HCT116 (cell line): Measurements from ENCODE around the gene CC2D1A. TPM values are rescaled to one million over a fixed set of nuclear protein-coding genes. Genes with fewer than 3 reads are reported as not detected.

Experiments used
- ATAC-seq: fragments of 200-7000 bp; cut with Tn5 transposase; 2 replicates; pipeline ENCODE4 v1.9.1; 2020; ENCODE audit warnings: mild to moderate bottlenecking, moderate library complexity
- BruUV-seq: library from RNA; stranded (reverse); fragments of 400-500 nt; replicated peaks from 2 replicates; lab custom pipeline; 2021; lab: Mats Ljungman, UMichigan
- CTCF ChIA-PET: fragments of 300-600 bp; sonication (Branson Sonifier 250); formaldehyde crosslinking; loops from one replicate; lab custom pipeline; 2021; ENCODE audit warnings: antibody characterized with exemption; lab: Charles Lee
- POLR2A ChIA-PET: fragments of 300-600, 350-600 bp; sonication (Branson Sonifier 250); formaldehyde crosslinking; loops from one replicate; lab custom pipeline; 2021; ENCODE audit warnings: antibody characterized with exemption; lab: Charles Lee
- RAD21 ChIA-PET, 2 experiments: fragments of 300-600 bp; sonication (Branson Sonifier 250); formaldehyde crosslinking; loops; one replicate each; lab custom pipeline; 2023; ENCODE audit warnings: low total read pairs in 2 of 2; ENCODE audit not compliant: uncharacterized antibody in 2 of 2, unreplicated experiment in 2 of 2, low non-redundant PET in 1 of 2; lab: Charles Lee
- DNase-seq: peaks from one replicate; pipeline ENCODE4 v3.0.0-alpha.2; 2010; ENCODE audit warnings: low read depth, low spot score
- H2AFZ ChIP-seq: fragments of 200-600 bp; shearing (Covaris generic), sonication (generic); 2 replicates; pipeline ENCODE4 v1.6.1; 2017; ENCODE audit warnings: low read depth, mixed run types, mixed read lengths, antibody characterized with exemption, low read length; ENCODE audit not compliant: poor library complexity, severe bottlenecking
- H3K27ac ChIP-seq: 2 replicates; pipeline ENCODE4 v1.5.1; 2012; ENCODE audit warnings: low read depth, low read length
- H3K27me3 ChIP-seq: fragments of 200-600 bp; sonication (generic); 2 replicates; pipeline ENCODE4 v1.6.1; 2016; ENCODE audit warnings: mixed run types, low read length, mixed read lengths; ENCODE audit not compliant: insufficient read depth
- H3K36me3 ChIP-seq, 2 experiments: fragments of 200-500 bp in 1 of 2; fragments of 200-600 bp in 1 of 2; sonication (Bioruptor generic) in 1 of 2; sonication (generic) in 1 of 2; 2 replicates each; pipeline versions ENCODE4 v1.5.1 to v1.6.1; 2014 to 2016; ENCODE audit warnings: low read length in 2 of 2, inconsistent platforms in 1 of 2, mixed read lengths in 1 of 2, mixed run types in 1 of 2; ENCODE audit not compliant: insufficient read depth in 2 of 2, control insufficient read depth in 1 of 2
- H3K4me1 ChIP-seq, 2 experiments: fragments of 200-600 bp in 1 of 2; sonication (generic) in 1 of 2; 2 replicates each; pipeline versions ENCODE4 v1.5.1 to v1.6.1; 2012 to 2017; ENCODE audit warnings: low read length in 2 of 2, inconsistent platforms in 1 of 2, mild to moderate bottlenecking in 1 of 2, mixed read lengths in 1 of 2, mixed run types in 1 of 2, moderate library complexity in 1 of 2; ENCODE audit not compliant: insufficient read depth in 2 of 2, control insufficient read depth in 1 of 2
- H3K4me2 ChIP-seq: fragments of 200-600 bp; sonication (generic); 2 replicates; pipeline ENCODE4 v1.6.1; 2017; ENCODE audit warnings: mixed run types, low read length, mixed read lengths
- H3K4me3 ChIP-seq, 2 experiments: fragments of 200-600 bp in 1 of 2; sonication (generic) in 1 of 2; replicated peaks in 1 of 2; 2 replicates each; pipeline ENCODE4 v1.5.1; 2011 to 2016; ENCODE audit warnings: low read length in 2 of 2, control low read depth in 1 of 2, low read depth in 1 of 2, mild to moderate bottlenecking in 1 of 2, mixed read lengths in 1 of 2, mixed run types in 1 of 2
- H3K79me2 ChIP-seq: fragments of 200-600 bp; sonication (generic); 2 replicates; pipeline ENCODE4 v1.6.1; 2017; ENCODE audit warnings: mild to moderate bottlenecking, mixed run types, low read length, moderate library complexity, mixed read lengths; ENCODE audit not compliant: insufficient read depth
- H3K9ac ChIP-seq: fragments of 200-600 bp; sonication (generic); 2 replicates; pipeline ENCODE4 v1.6.1; 2016; ENCODE audit warnings: low read length, mixed read lengths
- H3K9me2 ChIP-seq: fragments of 200-600 bp; sonication (generic), shearing (Covaris generic); 2 replicates; pipeline ENCODE4 v1.6.1; 2017; ENCODE audit warnings: mixed run types, mild to moderate bottlenecking, moderate library complexity; ENCODE audit not compliant: insufficient read depth
- H3K9me3 ChIP-seq, 2 experiments: fragments of 200-500 bp in 1 of 2; fragments of 200-600 bp in 1 of 2; sonication (Bioruptor generic) in 1 of 2; sonication (generic) in 1 of 2; 2 replicates each; pipeline ENCODE4 v1.6.1; 2014 to 2017; ENCODE audit warnings: low read length in 2 of 2, mixed read lengths in 2 of 2, inconsistent platforms in 1 of 2, low read depth in 1 of 2, mild to moderate bottlenecking in 1 of 2, mixed run types in 1 of 2, moderate library complexity in 1 of 2; ENCODE audit not compliant: control insufficient read depth in 1 of 2, insufficient read depth in 1 of 2
- H4K20me1 ChIP-seq: fragments of 200-600 bp; sonication (generic), shearing (Covaris generic); 2 replicates; pipeline ENCODE4 v1.6.1; 2017; ENCODE audit warnings: mixed run types, mild to moderate bottlenecking, moderate library complexity; ENCODE audit not compliant: insufficient read depth
- CEBPB ChIP-seq: IDR thresholded peaks from 2 replicates; pipeline ENCODE4 v1.6.1; 2012; ENCODE audit warnings: low read depth
- EGR1 ChIP-seq: IDR thresholded peaks from 2 replicates; pipeline ENCODE4 v1.6.1; 2012; ENCODE audit warnings: low read depth
- ELF1 ChIP-seq: IDR thresholded peaks from 2 replicates; pipeline ENCODE4 v1.6.1; 2012; ENCODE audit warnings: low read depth, borderline replicate concordance
- EZH2phosphoT487 ChIP-seq: fragments of 200-600 bp; IDR thresholded peaks from 2 replicates; pipeline ENCODE4 v1.6.1; 2018; ENCODE audit warnings: antibody characterized with exemption, borderline replicate concordance
- JUND ChIP-seq: IDR thresholded peaks from 2 replicates; pipeline ENCODE4 v1.6.1; 2012
- POLR2A ChIP-seq: IDR thresholded peaks from 2 replicates; pipeline ENCODE4 v1.7.0; 2011; ENCODE audit warnings: borderline replicate concordance; ENCODE audit not compliant: insufficient read depth, insufficient read length; ENCODE audit errors: extremely low read depth
- POLR2AphosphoS5 ChIP-seq: IDR thresholded peaks from 2 replicates; pipeline ENCODE4 v1.6.1; 2011; ENCODE audit warnings: mild to moderate bottlenecking, low read depth, low read length, moderate library complexity
- RAD21 ChIP-seq: IDR thresholded peaks from 2 replicates; pipeline ENCODE4 v1.6.1; 2012; ENCODE audit warnings: low read depth, mild to moderate bottlenecking
- SIN3A ChIP-seq: IDR thresholded peaks from 2 replicates; pipeline ENCODE4 v1.6.1; 2012; ENCODE audit warnings: low read depth
- SP1 ChIP-seq: IDR thresholded peaks from 2 replicates; pipeline ENCODE4 v1.6.1; 2012; ENCODE audit warnings: low read depth
- SRF ChIP-seq: IDR thresholded peaks from 2 replicates; pipeline ENCODE4 v1.6.1; 2012; ENCODE audit warnings: low read depth
- TCF7L2 ChIP-seq: IDR thresholded peaks from 2 replicates; pipeline ENCODE4 v1.7.0; 2011; ENCODE audit warnings: borderline replicate concordance, inconsistent platforms; ENCODE audit not compliant: insufficient read depth, insufficient read length; ENCODE audit errors: extremely low read depth
- YY1 ChIP-seq: IDR thresholded peaks from 2 replicates; pipeline ENCODE4 v1.6.1; 2011; ENCODE audit warnings: low read length, low read depth, moderate library complexity, mild to moderate bottlenecking; ENCODE audit not compliant: insufficient replicate concordance; ENCODE audit errors: extremely low read depth
- ZFX ChIP-seq: fragments of 450-650 bp; IDR thresholded peaks from 2 replicates; pipeline ENCODE4 v1.6.1; 2017
- ZNF274 ChIP-seq: fragments of 200-500 bp; sonication (Bioruptor generic); IDR thresholded peaks from 2 replicates; pipeline ENCODE4 v1.6.1; 2014; ENCODE audit warnings: mild to moderate bottlenecking, low read depth, low read length, inconsistent platforms
- intact Hi-C: fragments of 100-400 bp; cut with micrococcal nuclease; formaldehyde crosslinking; loops from 2 replicates; pipeline ENCODE4 v1.10.0; 2022
- total RNA-seq: library from RNA; stranded (reverse); gene quantifications from one replicate; pipeline ENCODE4 v1.2.1, GENCODE V29; 2021; ENCODE audit not compliant: unreplicated experiment
- TF ChIP-seq, protein P1 (sequence below): IDR thresholded peaks from 2 replicates; pipeline ENCODE4 v1.6.1; 2012
- TF ChIP-seq, protein P2 (sequence below), 3 experiments: fragments of 200-600 bp in 1 of 3; sonication (generic) in 1 of 3; IDR thresholded peaks in 2 of 3; conservative IDR thresholded peaks in 1 of 3; 2 replicates each; pipeline ENCODE4 v1.5.1; 2012 to 2017; ENCODE audit warnings: low read depth in 2 of 3, low read length in 2 of 3, antibody characterized with exemption in 1 of 3, borderline replicate concordance in 1 of 3, control low read depth in 1 of 3, mild to moderate bottlenecking in 1 of 3, mixed read lengths in 1 of 3, mixed run types in 1 of 3, moderate library complexity in 1 of 3; ENCODE audit not compliant: insufficient read depth in 1 of 3
- TF ChIP-seq, protein P3 (sequence below): IDR thresholded peaks from 2 replicates; pipeline ENCODE4 v1.6.1; 2011; ENCODE audit warnings: mild to moderate bottlenecking, low read length, moderate library complexity; ENCODE audit not compliant: insufficient replicate concordance; ENCODE audit errors: extremely low read depth
- TF ChIP-seq, protein P4 (sequence below): IDR thresholded peaks from 2 replicates; pipeline ENCODE4 v1.6.1; 2012

The CC2D1A gene
- total RNA-seq, 1 experiment from 2014 or later: 51.5 TPM

DNA sequence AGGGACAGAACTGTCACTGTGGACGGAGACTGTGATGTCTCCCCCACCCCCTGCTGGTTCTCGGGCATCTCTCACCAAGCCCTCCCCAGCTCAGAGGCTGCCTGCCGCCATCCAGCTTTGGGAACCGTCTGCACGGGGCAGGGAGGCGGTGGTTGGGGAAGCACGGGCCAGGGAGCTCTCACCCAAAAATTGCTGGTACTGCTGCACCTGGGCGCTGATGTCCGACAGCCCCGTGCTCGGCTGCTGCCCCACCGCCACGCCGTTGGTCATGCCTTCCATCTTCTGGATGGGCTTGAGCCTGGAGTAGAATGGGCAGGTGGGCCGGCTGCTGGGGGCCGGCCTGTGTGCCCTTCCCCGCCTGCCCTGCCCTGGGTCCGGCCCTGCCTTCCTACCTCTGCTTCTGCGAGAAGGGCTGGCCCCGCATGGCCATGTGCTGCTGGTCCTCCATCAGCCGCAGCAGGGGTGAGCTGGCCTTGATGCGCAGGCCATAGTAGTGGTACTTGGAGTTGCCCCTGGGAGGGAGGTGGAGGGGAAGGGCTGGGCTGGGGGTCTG, 62.5 kb downstream of the CC2D1A start:
- intact Hi-C loops: no loop called here
- H3K36me3 ChIP-seq: peaks cover 0 to 4% of the 10 kb centered on the region in 2 experiments; a peak in 2 of 4 replicates
- CTCF ChIA-PET: no interaction called here

More for the DNA sequence above, 62.5 kb downstream of the CC2D1A start:
- TF ChIP-seq, protein P1, sequence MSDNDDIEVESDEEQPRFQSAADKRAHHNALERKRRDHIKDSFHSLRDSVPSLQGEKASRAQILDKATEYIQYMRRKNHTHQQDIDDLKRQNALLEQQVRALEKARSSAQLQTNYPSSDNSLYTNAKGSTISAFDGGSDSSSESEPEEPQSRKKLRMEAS: no peak
- TF ChIP-seq YY1 (no peak), EZH2phosphoT487 (no peak), JUND (no peak), POLR2AphosphoS5 (no peak), EGR1 (no peak), SP1 (no peak), SRF (no peak), CEBPB (no peak), RAD21 (no peak), ZNF274 (no peak), POLR2A (no peak), ELF1 (no peak), ZFX (no peak), TCF7L2 (no peak), SIN3A (no peak)
- TF ChIP-seq, protein P2, sequence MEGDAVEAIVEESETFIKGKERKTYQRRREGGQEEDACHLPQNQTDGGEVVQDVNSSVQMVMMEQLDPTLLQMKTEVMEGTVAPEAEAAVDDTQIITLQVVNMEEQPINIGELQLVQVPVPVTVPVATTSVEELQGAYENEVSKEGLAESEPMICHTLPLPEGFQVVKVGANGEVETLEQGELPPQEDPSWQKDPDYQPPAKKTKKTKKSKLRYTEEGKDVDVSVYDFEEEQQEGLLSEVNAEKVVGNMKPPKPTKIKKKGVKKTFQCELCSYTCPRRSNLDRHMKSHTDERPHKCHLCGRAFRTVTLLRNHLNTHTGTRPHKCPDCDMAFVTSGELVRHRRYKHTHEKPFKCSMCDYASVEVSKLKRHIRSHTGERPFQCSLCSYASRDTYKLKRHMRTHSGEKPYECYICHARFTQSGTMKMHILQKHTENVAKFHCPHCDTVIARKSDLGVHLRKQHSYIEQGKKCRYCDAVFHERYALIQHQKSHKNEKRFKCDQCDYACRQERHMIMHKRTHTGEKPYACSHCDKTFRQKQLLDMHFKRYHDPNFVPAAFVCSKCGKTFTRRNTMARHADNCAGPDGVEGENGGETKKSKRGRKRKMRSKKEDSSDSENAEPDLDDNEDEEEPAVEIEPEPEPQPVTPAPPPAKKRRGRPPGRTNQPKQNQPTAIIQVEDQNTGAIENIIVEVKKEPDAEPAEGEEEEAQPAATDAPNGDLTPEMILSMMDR (IDR thresholded peaks at IDR 0.05 in 2 of 3, conservative IDR thresholded peaks at IDR 0.05 in 1 of 3; ENCODE audit: borderline replicate concordance in 1 of 3, insufficient read depth in 1 of 3, low read depth in 2 of 3, low read length in 2 of 3): no peak
- TF ChIP-seq, protein P3, sequence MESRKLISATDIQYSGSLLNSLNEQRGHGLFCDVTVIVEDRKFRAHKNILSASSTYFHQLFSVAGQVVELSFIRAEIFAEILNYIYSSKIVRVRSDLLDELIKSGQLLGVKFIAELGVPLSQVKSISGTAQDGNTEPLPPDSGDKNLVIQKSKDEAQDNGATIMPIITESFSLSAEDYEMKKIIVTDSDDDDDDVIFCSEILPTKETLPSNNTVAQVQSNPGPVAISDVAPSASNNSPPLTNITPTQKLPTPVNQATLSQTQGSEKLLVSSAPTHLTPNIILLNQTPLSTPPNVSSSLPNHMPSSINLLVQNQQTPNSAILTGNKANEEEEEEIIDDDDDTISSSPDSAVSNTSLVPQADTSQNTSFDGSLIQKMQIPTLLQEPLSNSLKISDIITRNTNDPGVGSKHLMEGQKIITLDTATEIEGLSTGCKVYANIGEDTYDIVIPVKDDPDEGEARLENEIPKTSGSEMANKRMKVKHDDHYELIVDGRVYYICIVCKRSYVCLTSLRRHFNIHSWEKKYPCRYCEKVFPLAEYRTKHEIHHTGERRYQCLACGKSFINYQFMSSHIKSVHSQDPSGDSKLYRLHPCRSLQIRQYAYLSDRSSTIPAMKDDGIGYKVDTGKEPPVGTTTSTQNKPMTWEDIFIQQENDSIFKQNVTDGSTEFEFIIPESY: no peak
- TF ChIP-seq, protein P4, sequence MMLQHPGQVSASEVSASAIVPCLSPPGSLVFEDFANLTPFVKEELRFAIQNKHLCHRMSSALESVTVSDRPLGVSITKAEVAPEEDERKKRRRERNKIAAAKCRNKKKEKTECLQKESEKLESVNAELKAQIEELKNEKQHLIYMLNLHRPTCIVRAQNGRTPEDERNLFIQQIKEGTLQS: no peak
- Histone ChIP-seq H3K4me1 (no peaks in the 10 kb centered on the region), H4K20me1 (no peaks in the 10 kb centered on the region), H3K4me2 (no peak overlapping the region), H2AFZ (no peak overlapping the region), H3K79me2 (no peaks in the 10 kb centered on the region), H3K4me3 (no peak overlapping the region), H3K27ac (no peak overlapping the region), H3K27me3 (no peaks in the 10 kb centered on the region), H3K9ac (no peak overlapping the region), H3K9me3 (no peaks in the 10 kb centered on the region), H3K9me2 (no peaks in the 10 kb centered on the region)
- no peak for DNase-seq
- ATAC-seq: no peak
- ChIA-PET POLR2A (no interaction called here), RAD21 (no interaction called here)
- no TSS peak for BruUV-seq
